SU-DHL-6 (cell line): ENCODE results near the gene MCMBP.

Experiments
- EZH2phosphoT487 ChIP-seq: fragments of 200-600 bp; sonication (generic), shearing (Covaris generic); conservative IDR thresholded peaks from 2 replicates; pipeline ENCODE4 v1.6.1; 2018; ENCODE audit warnings: mild to moderate bottlenecking, antibody characterized with exemption, low read length, moderate library complexity, mixed read lengths
- TF ChIP-seq, protein P1 (sequence below): fragments of 200-600 bp; sonication (generic); IDR thresholded peaks from one replicate; pipeline ENCODE4 v1.5.1; 2017; ENCODE audit warnings: antibody characterized with exemption, mild to moderate bottlenecking, low read length, moderate library complexity; ENCODE audit not compliant: insufficient read depth, poor library complexity, severe bottlenecking

DNA sequence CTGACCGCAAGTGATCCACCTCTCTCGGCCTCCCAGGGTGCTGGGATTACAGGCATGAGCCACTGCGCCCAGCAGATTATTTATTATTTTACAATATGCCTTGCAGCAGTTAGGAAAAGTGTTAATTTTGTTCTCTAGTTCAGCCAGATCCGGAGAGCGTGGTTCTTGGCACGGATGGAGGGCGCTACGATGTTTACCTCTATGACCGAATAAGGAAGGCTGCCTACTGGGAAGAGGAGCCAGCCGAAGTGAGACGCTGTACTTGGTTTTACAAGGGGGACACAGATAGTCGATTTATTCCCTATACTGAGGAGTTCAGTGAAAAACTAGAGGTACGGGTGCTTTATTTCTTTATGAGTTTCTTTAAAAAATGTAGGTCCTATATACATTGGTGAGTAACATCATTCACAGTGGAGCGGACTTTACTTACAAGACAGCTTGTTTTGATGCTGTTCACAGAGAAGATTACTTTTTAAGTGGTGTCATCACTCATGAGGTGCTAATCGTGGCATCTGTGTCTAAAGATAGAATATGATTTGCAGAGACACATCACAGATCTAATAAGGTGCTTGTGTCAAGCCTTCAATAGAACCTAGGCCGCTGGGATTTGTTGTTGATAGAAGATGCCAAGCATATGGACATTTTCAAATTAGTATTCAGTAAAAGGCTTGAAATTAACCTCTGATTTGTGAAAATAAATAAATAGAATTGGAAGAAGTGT lies 31.5 kb upstream of the MCMBP start:
- TF ChIP-seq, protein P1, sequence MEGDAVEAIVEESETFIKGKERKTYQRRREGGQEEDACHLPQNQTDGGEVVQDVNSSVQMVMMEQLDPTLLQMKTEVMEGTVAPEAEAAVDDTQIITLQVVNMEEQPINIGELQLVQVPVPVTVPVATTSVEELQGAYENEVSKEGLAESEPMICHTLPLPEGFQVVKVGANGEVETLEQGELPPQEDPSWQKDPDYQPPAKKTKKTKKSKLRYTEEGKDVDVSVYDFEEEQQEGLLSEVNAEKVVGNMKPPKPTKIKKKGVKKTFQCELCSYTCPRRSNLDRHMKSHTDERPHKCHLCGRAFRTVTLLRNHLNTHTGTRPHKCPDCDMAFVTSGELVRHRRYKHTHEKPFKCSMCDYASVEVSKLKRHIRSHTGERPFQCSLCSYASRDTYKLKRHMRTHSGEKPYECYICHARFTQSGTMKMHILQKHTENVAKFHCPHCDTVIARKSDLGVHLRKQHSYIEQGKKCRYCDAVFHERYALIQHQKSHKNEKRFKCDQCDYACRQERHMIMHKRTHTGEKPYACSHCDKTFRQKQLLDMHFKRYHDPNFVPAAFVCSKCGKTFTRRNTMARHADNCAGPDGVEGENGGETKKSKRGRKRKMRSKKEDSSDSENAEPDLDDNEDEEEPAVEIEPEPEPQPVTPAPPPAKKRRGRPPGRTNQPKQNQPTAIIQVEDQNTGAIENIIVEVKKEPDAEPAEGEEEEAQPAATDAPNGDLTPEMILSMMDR = no peak
- TF ChIP-seq EZH2phosphoT487 = no peak
